Activated CD8-positive, alpha-beta memory T cell treated with anti-CD3 and anti-CD28 coated beads for 48 hours (primary cell): ENCODE data around the gene GPR89A.
"Not testable (repeated sequence)": the region's sequence is repeated elsewhere in the genome, so short reads cannot be mapped to it uniquely, and the experiment has no call there.

Experiments used
- DNase-seq, 3 experiments: peaks; one replicate each; pipeline ENCODE4 v3.0.0-alpha.2; 2020; ENCODE audit warnings: low read depth in 2 of 3, low spot score in 2 of 3

Gene GPR89A

DNA sequence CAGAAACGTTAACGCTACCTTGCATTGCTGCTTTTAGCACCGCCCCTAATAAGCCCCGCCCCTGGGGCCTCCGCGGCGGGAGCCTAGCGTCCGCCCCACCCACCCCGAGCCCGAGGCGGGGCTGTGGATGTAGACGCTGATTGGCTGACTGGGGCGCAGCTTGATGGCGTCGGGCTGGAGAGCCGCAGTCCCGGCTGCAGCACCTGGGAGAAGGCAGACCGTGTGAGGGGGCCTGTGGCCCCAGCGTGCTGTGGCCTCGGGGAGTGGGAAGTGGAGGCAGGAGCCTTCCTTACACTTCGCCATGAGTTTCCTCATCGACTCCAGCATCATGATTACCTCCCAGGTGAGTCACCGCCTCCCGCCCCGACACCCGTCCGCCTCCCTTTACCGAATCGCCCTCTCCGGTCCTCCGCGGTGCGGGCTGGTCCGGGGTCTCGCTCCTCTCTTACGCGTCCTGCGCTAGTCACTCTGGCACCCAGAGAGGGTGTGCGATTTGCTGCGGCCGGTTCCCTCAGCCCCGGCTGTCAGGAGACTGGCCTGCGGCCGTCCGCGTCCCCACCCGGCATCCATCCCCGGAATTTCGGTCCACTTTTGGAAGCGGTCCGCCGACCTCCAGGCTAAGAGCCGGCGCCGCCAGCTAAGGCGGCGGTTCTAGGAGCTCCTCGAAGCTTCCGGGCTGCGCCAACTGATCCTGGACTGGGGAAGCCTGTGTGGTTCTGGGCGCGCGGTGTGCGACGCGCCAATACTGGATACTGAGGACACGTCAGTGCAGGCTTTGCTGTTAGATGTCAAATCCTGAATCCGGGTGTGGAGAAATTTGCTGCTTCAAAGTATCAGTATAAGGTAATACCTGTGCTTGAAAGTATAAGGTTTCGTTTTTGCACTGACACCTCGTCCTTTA lies at the start of gene GPR89A:
TSS of gene GPR89A (plus strand) at position 156 of the 901 bp plus-strand sequence. CDS start at position 302, 146 bp downstream.
- peak; percentile 81 to 91 (median 85) for DNase-seq

DNA sequence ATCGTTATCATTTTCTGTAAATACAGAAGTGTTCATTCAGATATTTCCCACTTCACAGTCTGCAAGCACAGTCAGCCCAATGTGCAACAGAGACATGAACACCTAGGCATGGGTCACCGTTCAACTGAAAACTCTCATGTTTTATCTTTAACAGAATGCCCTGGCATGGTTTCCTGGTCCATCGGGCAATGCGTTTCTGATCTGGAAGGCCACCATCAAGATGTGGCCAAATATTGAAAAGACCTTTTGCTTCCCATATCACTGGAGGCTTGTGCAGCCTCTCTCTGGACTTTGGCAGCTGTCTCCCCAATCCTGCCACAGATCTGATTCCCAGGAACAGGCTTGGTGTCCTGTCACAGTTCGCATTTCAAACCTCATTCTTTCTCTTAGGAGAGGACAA lies 21.0 kb upstream of the GPR89A start:
- not testable (repeated sequence) for DNase-seq

DNA sequence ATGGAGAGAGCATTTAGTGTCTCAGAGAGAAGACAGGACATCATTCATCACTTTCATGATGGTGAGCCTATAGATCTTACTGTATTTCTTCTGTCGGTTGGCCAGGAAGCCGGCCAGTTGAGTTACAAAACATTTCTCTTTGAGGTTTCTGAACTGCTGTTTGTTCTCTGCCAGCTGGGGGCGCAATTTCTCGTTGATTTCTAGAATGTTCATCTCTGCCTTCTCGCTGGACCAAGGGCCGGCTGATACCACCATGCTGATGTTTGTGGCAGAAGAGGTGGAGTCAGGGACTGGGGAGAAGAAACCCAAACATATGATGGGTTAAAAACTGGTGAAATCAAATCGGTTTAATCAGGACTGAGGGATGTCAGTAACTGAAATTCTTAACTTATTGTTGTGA lies 17.0 kb upstream of the GPR89A start:
- DNase-seq = peak; percentile 1 to 19 (median 11)

DNA sequence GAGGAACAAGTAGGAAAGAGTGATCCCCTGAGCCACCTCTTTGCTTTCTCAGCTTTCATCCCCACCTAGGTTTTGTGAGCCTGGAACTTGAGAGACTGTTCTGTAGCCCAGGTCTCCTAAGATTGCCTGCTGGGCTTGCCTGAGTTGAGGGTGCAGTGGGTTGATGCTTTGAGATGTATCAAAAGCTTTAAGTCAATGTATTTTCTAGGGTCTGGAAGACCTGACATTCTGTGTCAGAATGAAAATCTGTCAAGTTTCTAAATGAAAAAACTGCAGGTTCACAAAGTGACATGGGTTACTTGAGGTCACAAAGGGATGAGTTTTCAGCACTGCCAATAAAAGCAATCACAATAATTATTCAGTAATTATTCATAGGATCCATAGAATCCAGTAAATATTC lies 15.4 kb upstream of the GPR89A start:
- DNase-seq = not testable (repeated sequence)

DNA sequence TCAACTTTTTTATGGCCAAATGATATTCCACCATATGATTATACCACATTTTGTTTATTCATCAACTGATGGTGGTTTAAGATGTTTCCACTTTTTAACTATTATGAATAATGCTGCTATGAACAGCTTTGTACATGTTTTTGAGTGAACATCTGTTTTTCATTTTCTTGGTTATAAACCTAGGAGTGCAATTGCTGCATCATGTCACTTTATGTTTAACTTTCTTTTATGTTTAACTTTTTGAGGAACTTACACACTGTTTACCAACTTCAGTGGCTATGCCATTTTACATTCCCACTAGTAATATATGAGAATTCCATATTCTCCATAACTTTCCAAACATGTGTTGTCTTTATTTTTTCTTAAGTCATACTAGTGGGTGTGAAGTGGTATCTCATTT lies 12.4 kb upstream of the GPR89A start:
- DNase-seq = not testable (repeated sequence)

DNA sequence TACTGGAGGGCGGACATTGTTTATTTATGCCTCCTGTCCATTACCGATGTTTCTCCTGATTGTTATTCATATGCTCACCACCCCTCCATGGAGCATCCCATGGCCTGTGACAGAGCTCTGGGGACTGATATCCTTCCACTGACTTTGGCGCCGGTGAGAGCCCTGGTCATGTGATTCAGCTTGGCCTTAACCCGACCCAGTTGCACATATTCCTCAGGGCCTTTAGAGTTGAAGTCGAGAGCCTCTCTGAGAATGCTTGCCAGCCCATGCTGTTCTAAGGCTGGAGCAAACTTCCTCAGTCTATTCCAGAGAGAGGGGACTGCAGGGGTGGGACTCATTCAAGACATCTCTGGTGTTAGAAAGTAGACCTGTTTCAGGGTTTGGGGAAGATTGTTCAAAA lies 11.6 kb upstream of the GPR89A start:
- not testable (repeated sequence) for DNase-seq

DNA sequence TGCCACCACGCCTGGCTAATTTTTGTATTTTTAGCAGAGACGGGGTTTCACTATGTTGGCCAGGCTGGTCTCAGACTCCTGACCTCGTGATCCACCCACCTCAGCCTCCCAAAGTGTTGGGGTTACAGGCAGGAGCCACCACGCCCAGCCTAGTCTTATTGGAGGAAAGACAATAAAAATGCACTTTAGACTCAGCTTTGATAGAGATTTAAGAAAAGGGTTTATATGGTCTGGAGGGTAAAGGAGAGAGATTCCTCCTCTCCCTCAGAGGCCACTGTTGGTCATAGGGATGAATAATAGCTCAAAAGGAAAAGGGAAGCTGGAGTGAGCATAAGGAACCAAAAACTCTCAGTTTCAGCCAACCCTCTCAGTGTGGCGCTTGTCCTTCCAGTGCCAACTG lies 8.4 kb upstream of the GPR89A start:
- not testable (repeated sequence) for DNase-seq

DNA sequence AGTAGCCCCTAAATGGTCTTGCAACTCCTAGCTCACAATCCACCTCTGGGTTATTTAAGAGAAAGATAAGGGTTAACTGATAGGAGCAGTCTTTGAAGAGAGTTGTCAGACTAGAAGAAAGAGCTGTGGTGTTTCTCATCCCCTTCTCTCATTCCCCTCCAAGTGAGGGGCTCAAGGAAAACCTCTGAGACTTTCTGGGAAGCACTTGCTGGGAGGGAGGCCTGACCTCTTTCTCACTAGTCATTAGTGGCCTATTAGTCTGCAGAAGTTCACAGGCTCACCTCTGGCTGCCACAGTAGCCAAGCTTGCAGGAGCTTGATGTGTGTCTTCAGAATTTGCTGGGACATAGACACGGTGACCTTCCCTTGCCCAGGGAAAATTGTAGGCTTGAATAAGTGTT lies 6.2 kb upstream of the GPR89A start:
- DNase-seq = no peak

DNA sequence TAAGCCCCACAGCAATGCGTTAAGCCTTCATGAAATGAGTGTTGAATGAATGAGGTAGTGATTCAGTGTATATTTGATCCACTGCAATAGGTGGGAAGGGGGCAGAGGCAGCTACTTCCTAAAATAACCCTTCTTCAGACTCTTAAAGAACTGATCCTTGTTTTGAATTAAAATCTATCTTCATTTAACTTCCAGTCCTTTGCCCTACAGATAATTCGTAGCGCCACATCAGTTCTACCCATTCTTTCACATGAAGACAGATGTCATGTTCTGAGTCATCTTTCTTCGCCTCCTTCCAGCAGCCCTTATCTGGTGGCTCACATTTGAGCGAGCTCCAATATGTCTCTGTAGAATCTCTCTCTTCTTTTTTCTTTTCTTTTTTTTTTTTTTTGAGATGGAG lies 948 bp upstream of the GPR89A start:
- not testable (repeated sequence) for DNase-seq

DNA sequence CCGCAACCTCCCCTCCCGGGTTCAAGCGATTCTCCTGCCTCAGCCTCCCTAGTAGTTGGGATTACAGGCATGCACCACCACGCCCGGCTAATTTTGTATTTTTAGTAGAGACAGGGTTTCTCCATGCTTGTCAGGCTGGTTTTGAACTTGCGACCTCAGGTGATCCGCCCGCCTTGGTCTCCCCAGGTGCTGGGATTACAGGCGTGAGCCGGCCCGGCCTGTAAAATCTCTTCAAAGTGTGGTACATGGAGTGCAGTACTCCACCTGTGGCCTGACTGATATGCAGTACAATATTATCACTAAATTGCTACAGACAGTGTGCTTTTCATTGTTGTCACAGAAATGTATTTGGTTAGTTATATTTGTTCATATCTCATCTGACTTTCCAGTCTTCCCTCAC lies 499 bp upstream of the GPR89A start:
- DNase-seq = not testable (repeated sequence)

DNA sequence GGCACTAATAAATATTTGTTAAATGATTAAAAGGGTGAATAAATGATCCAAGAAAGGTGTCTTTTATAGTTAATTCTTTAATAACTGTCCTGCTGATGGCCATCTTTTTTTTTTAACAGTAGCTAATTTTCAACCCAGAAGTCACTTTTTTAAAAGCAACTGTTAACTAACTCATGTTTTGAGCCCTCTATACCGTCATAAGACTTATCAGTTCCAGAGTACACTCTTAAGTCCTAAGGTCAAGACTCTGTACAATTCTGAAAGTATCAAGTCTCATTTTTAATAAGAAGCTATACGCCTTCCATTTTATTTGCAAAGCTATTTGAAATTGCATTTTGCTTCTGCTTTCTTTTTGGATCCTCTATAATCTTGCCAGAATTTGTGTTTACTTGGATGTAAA lies 3.0 kb downstream of the GPR89A start:
- not testable (repeated sequence) for DNase-seq

DNA sequence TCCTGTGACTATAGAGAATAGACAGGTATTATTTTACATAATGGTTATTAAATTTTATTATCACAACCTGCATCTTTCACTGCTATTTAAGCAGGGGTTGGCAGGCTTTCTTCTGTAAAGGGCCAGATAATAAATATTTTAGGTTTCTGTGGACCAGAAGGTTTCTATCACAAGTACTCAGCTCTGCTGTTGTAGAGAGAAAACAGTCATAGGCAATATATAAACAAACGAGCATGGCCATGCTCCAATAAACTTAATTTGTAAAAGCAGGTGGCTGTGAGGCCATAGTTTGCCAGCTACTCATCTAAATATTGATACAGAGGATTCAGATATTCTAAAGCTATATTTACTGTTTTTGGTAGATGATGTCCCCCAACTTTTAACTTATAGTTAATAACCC lies 12.3 kb downstream of the GPR89A start:
- not testable (repeated sequence) for DNase-seq

DNA sequence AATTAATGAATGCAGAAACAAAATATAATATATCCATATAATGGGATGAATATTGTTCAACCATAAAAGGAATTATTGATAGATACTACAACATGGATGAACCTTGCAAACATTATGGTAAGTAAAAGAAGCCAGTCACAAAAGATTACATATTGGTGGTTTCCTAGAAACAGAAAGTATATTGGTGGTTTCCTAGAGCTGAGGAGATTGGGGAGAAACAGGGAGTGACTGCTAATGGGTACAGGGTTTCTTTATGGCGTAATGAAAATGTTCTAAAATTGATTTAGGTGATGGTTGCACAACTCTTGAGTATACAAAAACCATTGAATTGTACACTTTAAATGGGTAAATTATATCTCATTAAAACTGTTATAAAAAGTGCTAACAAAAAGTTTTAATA lies 14.4 kb downstream of the GPR89A start:
- DNase-seq = not testable (repeated sequence)

DNA sequence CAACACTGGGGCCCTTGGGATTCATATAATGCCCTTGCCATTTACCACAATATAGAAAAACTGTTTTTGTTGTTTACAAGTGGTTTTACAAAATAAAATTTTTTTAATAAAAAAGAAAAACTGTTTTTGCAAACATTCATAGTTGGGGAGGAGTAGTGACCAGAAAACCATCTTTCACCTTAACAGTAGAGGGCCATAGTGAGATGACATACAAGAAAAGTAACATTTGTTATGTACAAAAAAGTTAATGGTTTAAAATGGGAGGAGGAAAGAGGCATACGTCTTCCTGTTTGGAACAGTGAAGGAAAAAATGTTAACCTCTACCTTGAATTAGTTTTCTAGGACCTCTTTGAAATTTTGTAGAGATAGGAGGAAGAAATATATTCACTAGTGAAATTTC lies 28.4 kb downstream of the GPR89A start:
- DNase-seq = not testable (repeated sequence)

DNA sequence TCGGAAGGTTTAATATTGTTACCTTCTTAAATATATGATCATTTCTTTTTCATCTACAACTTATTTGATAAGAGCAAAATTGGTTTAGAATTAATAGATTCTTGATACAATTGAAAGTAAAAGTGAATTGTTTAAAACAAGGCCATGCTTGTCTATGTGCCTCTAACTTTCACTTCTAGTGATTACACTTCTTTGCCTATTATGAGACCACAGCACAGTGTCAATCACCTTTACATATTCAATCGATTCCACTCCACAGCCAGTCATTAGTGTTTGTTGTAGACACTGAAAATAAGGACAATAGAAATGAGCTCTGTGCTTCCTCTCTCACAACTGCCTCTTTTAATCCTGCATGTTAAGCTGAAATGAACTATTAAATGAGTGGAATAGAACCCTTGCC lies 34.1 kb downstream of the GPR89A start:
- not testable (repeated sequence) for DNase-seq

DNA sequence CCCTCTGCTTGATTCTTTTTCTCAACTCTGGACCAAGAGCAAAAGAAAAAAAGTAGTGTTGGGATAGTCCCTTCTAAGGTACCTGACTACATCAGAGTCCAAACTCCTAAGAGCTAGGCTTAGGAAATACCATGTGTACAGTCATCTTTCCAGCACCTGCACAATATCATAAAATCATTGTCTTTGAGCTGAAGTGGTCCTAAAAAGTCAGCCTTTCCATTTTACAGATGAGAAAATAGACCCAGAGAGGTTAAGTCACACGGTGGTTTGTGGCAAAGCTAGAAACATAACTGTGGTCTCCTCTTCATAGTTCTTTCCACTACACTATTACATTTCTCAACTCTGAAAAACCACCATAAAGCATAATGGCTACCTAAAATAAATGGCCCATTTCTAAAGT lies 36.2 kb downstream of the GPR89A start:
- not testable (repeated sequence) for DNase-seq

DNA sequence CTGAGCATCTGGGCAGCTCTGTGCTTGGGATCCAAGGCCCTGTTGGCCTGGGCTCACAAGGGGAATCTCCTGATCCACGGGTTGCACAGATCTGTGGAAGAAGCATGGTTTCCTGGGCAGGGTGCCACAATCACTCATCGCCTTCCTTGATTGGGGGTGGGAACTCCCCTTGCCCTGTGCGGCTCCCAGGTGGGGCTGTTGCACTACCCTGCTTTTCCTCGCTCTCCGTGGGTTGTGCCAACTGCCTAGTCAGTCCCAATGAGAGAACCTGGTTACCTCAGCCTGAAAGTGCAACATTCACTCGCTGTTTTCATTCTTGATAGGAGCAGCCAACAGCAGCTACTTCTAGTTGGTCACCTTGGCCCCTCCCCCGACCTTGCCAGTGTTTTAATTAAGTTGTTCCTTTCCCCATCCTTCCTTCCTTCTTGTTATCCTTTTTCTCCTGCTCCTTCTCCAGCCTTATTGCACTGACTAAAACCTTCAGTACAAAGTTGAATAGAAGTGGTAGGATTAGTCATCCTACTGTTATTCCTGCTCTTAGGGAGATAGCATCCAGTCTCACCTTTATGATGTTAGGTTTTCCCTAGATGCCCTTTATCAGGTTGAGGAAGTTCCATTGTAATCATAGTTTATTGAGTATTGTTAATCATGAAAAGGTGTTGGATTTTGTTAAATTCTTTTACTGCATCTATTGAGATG lies 48.6 kb downstream of the GPR89A start:
- not testable (repeated sequence) for DNase-seq

DNA sequence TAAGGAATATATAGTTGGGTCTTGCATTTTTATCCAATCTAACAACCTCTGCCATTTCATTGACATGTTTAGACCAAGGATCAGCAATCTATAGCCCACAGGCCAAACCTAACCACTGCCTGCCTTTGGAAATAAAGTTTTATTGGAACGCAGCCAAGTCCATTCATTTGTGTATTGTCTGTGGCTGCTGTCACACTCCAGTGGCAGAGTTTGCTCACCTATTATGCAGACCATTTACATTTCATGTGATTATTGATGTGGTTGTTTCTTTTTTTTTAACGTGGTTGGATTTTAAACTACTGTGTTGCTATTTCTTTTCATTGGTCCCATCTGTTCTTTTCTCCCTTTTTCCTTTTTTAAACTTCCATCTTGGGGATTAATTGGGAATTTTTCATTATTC lies 54.7 kb downstream of the GPR89A start:
- DNase-seq = not testable (repeated sequence)

DNA sequence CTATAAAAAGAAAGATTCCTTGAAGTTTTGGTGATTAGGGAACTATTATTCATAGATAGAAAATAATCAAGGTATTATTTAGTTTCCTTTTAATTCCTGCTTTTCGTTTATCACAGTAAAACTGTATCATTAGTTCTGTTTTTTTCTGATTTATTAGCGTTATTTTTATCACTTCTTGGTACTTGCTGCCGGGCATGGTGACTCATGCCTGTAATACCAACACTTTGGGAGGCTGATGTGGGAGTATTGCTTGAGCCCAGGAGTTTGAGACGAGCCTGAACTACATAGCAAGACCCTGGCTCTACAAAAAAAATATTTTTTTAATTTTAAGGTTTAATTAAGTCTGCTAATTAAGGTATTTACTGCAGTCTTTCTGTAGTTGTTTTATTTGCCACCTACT lies 57.2 kb downstream of the GPR89A start:
- DNase-seq = not testable (repeated sequence)

DNA sequence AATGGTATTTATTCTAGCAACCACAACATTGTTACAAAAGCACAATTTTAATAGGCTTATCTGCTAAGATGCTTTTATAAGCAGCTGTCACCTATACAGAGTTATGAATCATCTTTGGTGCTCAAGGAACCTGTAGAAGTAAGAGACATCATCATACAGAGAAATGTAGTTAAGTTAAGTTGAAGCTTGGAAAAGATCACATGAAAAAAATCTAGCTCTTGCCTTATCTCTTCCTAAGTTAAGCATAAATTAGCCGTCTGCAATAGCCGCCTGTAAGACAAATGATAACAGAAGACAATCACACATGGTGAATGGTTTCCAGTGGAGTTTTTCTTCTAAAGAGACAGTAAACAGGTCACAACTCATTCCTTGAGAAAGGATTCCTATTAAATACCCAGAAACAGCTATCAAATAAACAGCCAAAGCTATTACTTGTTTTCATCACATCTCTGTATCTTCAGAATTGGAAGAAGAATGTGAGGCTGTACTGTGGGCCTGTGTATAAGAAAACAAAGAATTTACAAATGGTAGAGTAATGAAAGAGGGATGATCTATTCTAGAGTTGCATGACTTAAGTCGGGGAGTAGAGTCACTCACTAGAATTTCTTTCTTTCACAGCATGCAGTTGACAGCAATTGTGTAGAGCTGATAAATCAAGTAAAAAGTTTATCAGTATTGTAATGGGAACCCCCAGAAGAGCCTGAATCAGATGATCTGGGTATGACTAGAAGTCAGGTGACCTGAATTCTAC lies 63.4 kb downstream of the GPR89A start:
- not testable (repeated sequence) for DNase-seq

DNA sequence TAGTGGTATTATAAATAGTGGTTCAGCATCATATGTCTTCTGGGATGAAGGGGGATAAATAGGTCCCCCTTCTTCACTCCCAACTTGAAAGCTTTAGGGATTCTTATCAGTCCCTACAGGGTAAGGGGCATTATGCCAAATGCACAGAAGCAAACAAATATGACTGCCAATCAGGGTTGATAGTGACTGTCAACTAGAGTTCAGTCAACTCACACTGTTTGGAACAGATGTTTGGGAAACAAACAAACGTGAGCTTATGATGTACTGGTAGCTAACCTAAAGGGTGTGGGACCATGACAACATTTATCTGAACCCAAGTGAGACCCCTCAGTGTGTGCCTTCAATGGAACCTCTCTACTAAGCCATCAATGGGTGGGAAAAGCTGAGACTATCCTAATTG lies 65.4 kb downstream of the GPR89A start:
- DNase-seq = not testable (repeated sequence)
